HepG2 (cell line): Measurements from ENCODE around the gene FANCG. TPM values are rescaled to one million over a fixed set of nuclear protein-coding genes. Genes with fewer than 3 reads are reported as not detected.

ENCODE experiments used
- ARHGAP35 ChIP-seq: sonication (generic); formaldehyde crosslinking; IDR thresholded peaks from 2 replicates; pipeline ENCODE4 v1.9.0; 2022; ENCODE audit warnings: mild to moderate bottlenecking, inconsistent platforms, moderate library complexity, missing genetic modification reagents, borderline replicate concordance
- CBX2 ChIP-seq, 2 experiments: fragments of 200-600 bp in 1 of 2; sonication (generic); formaldehyde crosslinking in 1 of 2; IDR thresholded peaks; 2 replicates each; pipeline versions ENCODE4 v1.7.0 to v1.8.1; 2018 to 2022; ENCODE audit warnings: low read depth in 2 of 2, low read length in 1 of 2, mild to moderate bottlenecking in 1 of 2, missing genetic modification reagents in 1 of 2
- ESRRA ChIP-seq: sonication (generic); formaldehyde crosslinking; IDR thresholded peaks from 2 replicates; pipeline ENCODE4 v1.5.1; 2020; ENCODE audit warnings: mild to moderate bottlenecking, low read depth, missing genetic modification reagents
- HES4 ChIP-seq: sonication (generic); formaldehyde crosslinking; IDR thresholded peaks from 2 replicates; pipeline ENCODE4 v1.9.0; 2021; ENCODE audit warnings: mild to moderate bottlenecking, missing genetic modification reagents, borderline replicate concordance
- HHEX ChIP-seq: IDR thresholded peaks from 2 replicates; pipeline ENCODE4 v1.6.1; 2016; ENCODE audit warnings: control low read depth
- HOXA7 ChIP-seq: sonication (generic); formaldehyde crosslinking; IDR thresholded peaks from 2 replicates; pipeline ENCODE4 v1.8.1; 2022; ENCODE audit warnings: mild to moderate bottlenecking, missing genetic modification reagents, moderate library complexity
- NR1H2 ChIP-seq: sonication (generic); formaldehyde crosslinking; IDR thresholded peaks from 2 replicates; pipeline ENCODE4 v1.8.1; 2022; ENCODE audit warnings: low read depth, missing genetic modification reagents, borderline replicate concordance
- POLR2A ChIP-seq, 2 experiments: IDR thresholded peaks; 2 replicates each; pipeline ENCODE4 v1.6.1; 2011; ENCODE audit warnings: low read depth in 2 of 2, low read length in 2 of 2, mild to moderate bottlenecking in 1 of 2, moderate library complexity in 1 of 2; ENCODE audit not compliant: insufficient read depth in 1 of 2
- RAD51 ChIP-seq: fragments of 450-650 bp; IDR thresholded peaks from 2 replicates; pipeline ENCODE4 v1.6.1; 2016; ENCODE audit warnings: borderline replicate concordance
- RARA ChIP-seq: IDR thresholded peaks from 2 replicates; pipeline ENCODE4 v1.6.1; 2016; ENCODE audit warnings: missing genetic modification reagents, missing compliant biosample characterization
- SSRP1 ChIP-seq: IDR thresholded peaks from 2 replicates; pipeline ENCODE4 v1.6.1; 2016; ENCODE audit warnings: control low read depth
- TARDBP ChIP-seq: sonication (generic); formaldehyde crosslinking; IDR thresholded peaks from 2 replicates; pipeline ENCODE4 v1.8.0; 2022; ENCODE audit warnings: mild to moderate bottlenecking, missing genetic modification reagents
- THYN1 ChIP-seq: sonication (generic); formaldehyde crosslinking; IDR thresholded peaks from 2 replicates; pipeline ENCODE4 v1.8.1; 2023; ENCODE audit warnings: low read depth, mild to moderate bottlenecking, moderate library complexity, missing genetic modification reagents, borderline replicate concordance
- TRIM24 ChIP-seq: sonication (generic); formaldehyde crosslinking; IDR thresholded peaks from 2 replicates; pipeline ENCODE4 v1.8.0; 2022; ENCODE audit warnings: mild to moderate bottlenecking, missing genetic modification reagents
- ZFP62 ChIP-seq: sonication (generic); formaldehyde crosslinking; IDR thresholded peaks from 2 replicates; pipeline ENCODE4 v1.4.0; 2020; ENCODE audit warnings: missing genetic modification reagents
- ZNF335 ChIP-seq: sonication (generic); formaldehyde crosslinking; IDR thresholded peaks from 2 replicates; pipeline ENCODE4 v1.4.0; 2020; ENCODE audit warnings: missing genetic modification reagents
- ZNF709 ChIP-seq: sonication (generic); formaldehyde crosslinking; IDR thresholded peaks from 2 replicates; pipeline ENCODE4 v1.5.0; 2020; ENCODE audit warnings: mild to moderate bottlenecking, missing genetic modification reagents
- polyA plus RNA-seq, 8 experiments: library from polyadenylated mRNA; depleted of rRNA in 3 of 8; stranded (reverse) in 7 of 8; unstranded in 1 of 8; fragments of >200 nt; fragmentation: Illumina TruSeq in 4 of 8; extraction: Trizol in 4 of 8; gene quantifications; 2 replicates each; pipeline versions ENCODE4 v1.2.1 to v1.2.3, GENCODE V29; 2011 to 2016; ENCODE audit warnings: low read depth in 4 of 8, missing spikeins in 1 of 8, mixed read lengths in 1 of 8; ENCODE audit not compliant: insufficient read depth in 1 of 8
- total RNA-seq, 5 experiments: library from RNA; depleted of rRNA; stranded (reverse); fragments of >200 nt; fragmentation: Illumina TruSeq; extraction: Trizol; gene quantifications; 2 replicates each; pipeline ENCODE4 v1.2.3, GENCODE V29; 2016; ENCODE audit warnings: low read depth in 1 of 5
- TF ChIP-seq, protein P1 (sequence below), 2 experiments: IDR thresholded peaks; 2 replicates each; pipeline ENCODE4 v1.6.1; 2011 to 2012; ENCODE audit warnings: low read length in 2 of 2, borderline replicate concordance in 1 of 2, low read depth in 1 of 2, mild to moderate bottlenecking in 1 of 2, moderate library complexity in 1 of 2
- TF ChIP-seq, protein P2 (sequence below): sonication (generic); formaldehyde crosslinking; conservative IDR thresholded peaks from 2 replicates; pipeline ENCODE4 v1.4.0; 2020; ENCODE audit warnings: missing genetic modification reagents
- TF ChIP-seq, protein P3 (sequence below): sonication (generic); formaldehyde crosslinking; IDR thresholded peaks from 2 replicates; pipeline ENCODE4 v1.4.0; 2020; ENCODE audit warnings: missing genetic modification reagents, borderline replicate concordance

Gene FANCG
- total and polyA plus RNA-seq, 2 of the 13 experiments (the other 11 are each of a cell fraction or from before 2014, with no cell fraction given) = 14.4 to 45.1 TPM

DNA sequence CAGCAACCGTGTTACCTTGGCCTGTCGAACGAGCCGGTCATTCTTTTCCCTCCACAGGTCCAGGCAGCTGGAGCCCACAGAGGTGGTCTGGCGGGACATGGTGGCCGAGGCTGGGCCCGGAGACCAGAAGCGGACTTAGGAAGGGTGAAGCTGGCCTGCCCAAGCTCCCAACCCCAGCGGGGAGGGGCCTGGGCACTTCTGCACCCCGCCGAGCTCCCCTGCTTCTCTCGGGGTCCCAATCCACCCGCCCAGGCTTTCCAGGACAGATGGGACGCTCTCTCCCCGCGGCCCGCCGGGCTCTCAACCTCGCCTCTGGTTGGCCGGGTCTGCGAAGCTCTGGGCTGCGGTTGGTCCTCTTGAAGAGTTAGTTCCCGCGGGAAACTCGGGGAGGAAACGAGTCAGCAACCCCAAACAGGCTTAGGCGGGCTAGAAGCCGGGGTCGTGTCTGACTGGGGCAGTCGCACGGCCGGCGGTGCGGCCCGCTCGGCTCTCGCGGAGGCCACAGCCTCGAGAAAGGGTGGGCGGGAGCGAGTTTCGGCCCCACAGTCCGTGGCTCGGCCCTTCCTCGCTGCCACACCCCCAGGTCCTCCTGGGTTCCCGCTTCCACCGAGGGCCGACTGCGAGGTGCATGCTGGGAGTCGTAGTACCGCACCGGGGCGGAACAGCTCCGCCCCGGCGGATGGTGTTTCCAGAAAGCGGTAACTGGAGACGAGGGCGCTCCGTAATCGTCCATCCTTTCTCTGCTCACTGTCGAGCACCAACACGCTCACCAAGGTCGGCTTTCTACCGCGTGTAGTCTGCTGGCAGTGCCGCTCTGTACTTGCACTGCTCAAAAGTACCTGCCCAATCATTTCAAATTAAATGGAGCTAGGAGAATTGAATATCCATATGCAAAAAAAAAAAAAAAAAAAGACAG is at the start of gene FANCG (continued):
- no peak for TF ChIP-seq HOXA7
- peak; percentile 51; the same call in 1 of the 2 replicates for TF ChIP-seq ZNF335 (CRISPR knock-in tag)
- TF ChIP-seq SSRP1 (CRISPR knock-in tag) = no peak
- no peak for TF ChIP-seq CBX2 (IDR thresholded peaks at IDR 0.05; ENCODE audit: low read depth, low read length)
- no peak for TF ChIP-seq CBX2 (CRISPR knock-in tag; IDR thresholded peaks at IDR 0.05; ENCODE audit: low read depth)
- no peak for TF ChIP-seq NR1H2 (CRISPR knock-in tag)
- peak; percentile 79; the same call in 1 of the 2 replicates for TF ChIP-seq ARHGAP35 (CRISPR knock-in tag)
- peak in 1 of 2 experiments; percentile 47; a peak in 1 of 4 replicates for TF ChIP-seq POLR2A (IDR thresholded peaks at IDR 0.05; ENCODE audit: insufficient read depth in 1 of 2, low read depth in 2 of 2, low read length in 2 of 2)
- TF ChIP-seq RAD51 = no peak
- TF ChIP-seq ZNF709 (CRISPR knock-in tag) = 0 out of 2 replicates have a peak, but pooled peaks have one; percentile 47
- TF ChIP-seq HES4 (CRISPR knock-in tag) = peak; percentile 43; the same call in 1 of the 2 replicates
- TF ChIP-seq RARA (CRISPR knock-in tag) = no peak
- TF ChIP-seq, protein P1, sequence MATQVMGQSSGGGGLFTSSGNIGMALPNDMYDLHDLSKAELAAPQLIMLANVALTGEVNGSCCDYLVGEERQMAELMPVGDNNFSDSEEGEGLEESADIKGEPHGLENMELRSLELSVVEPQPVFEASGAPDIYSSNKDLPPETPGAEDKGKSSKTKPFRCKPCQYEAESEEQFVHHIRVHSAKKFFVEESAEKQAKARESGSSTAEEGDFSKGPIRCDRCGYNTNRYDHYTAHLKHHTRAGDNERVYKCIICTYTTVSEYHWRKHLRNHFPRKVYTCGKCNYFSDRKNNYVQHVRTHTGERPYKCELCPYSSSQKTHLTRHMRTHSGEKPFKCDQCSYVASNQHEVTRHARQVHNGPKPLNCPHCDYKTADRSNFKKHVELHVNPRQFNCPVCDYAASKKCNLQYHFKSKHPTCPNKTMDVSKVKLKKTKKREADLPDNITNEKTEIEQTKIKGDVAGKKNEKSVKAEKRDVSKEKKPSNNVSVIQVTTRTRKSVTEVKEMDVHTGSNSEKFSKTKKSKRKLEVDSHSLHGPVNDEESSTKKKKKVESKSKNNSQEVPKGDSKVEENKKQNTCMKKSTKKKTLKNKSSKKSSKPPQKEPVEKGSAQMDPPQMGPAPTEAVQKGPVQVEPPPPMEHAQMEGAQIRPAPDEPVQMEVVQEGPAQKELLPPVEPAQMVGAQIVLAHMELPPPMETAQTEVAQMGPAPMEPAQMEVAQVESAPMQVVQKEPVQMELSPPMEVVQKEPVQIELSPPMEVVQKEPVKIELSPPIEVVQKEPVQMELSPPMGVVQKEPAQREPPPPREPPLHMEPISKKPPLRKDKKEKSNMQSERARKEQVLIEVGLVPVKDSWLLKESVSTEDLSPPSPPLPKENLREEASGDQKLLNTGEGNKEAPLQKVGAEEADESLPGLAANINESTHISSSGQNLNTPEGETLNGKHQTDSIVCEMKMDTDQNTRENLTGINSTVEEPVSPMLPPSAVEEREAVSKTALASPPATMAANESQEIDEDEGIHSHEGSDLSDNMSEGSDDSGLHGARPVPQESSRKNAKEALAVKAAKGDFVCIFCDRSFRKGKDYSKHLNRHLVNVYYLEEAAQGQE (IDR thresholded peaks at IDR 0.05; ENCODE audit: borderline replicate concordance in 1 of 2, low read depth in 1 of 2, low read length in 2 of 2) = no peak
- peak; percentile 57; the same call in 1 of the 2 replicates for TF ChIP-seq ESRRA (CRISPR knock-in tag)
- peak; percentile 89 for TF ChIP-seq TARDBP (CRISPR knock-in tag)
- TF ChIP-seq, protein P2, sequence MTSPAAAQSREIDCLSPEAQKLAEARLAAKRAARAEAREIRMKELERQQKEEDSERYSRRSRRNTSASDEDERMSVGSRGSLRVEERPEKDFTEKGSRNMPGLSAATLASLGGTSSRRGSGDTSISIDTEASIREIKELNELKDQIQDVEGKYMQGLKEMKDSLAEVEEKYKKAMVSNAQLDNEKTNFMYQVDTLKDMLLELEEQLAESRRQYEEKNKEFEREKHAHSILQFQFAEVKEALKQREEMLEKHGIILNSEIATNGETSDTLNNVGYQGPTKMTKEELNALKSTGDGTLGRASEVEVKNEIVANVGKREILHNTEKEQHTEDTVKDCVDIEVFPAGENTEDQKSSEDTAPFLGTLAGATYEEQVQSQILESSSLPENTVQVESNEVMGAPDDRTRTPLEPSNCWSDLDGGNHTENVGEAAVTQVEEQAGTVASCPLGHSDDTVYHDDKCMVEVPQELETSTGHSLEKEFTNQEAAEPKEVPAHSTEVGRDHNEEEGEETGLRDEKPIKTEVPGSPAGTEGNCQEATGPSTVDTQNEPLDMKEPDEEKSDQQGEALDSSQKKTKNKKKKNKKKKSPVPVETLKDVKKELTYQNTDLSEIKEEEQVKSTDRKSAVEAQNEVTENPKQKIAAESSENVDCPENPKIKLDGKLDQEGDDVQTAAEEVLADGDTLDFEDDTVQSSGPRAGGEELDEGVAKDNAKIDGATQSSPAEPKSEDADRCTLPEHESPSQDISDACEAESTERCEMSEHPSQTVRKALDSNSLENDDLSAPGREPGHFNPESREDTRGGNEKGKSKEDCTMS = no peak
- TF ChIP-seq, protein P3, sequence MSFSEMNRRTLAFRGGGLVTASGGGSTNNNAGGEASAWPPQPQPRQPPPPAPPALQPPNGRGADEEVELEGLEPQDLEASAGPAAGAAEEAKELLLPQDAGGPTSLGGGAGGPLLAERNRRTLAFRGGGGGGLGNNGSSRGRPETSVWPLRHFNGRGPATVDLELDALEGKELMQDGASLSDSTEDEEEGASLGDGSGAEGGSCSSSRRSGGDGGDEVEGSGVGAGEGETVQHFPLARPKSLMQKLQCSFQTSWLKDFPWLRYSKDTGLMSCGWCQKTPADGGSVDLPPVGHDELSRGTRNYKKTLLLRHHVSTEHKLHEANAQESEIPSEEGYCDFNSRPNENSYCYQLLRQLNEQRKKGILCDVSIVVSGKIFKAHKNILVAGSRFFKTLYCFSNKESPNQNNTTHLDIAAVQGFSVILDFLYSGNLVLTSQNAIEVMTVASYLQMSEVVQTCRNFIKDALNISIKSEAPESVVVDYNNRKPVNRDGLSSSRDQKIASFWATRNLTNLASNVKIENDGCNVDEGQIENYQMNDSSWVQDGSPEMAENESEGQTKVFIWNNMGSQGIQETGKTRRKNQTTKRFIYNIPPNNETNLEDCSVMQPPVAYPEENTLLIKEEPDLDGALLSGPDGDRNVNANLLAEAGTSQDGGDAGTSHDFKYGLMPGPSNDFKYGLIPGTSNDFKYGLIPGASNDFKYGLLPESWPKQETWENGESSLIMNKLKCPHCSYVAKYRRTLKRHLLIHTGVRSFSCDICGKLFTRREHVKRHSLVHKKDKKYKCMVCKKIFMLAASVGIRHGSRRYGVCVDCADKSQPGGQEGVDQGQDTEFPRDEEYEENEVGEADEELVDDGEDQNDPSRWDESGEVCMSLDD (CRISPR knock-in tag) = no peak
- no peak for TF ChIP-seq HHEX (CRISPR knock-in tag)
- no peak for TF ChIP-seq TRIM24 (CRISPR knock-in tag)
- no peak for TF ChIP-seq THYN1 (CRISPR knock-in tag)
- no peak for TF ChIP-seq ZFP62 (CRISPR knock-in tag)
